HepG2 (cell line): ENCODE results near the gene UBE2Q1. TPM values are rescaled to one million over a fixed set of nuclear protein-coding genes. Genes with fewer than 3 reads are reported as not detected.

Experiments used
- AKAP8 ChIP-seq: sonication (generic); formaldehyde crosslinking; IDR thresholded peaks from 2 replicates; pipeline ENCODE4 v1.5.1; 2020; ENCODE audit warnings: mild to moderate bottlenecking, missing genetic modification reagents
- CBFB ChIP-seq: sonication (generic); formaldehyde crosslinking; IDR thresholded peaks from 2 replicates; pipeline ENCODE4 v1.4.0; 2020; ENCODE audit warnings: missing genetic modification reagents
- GLI4 ChIP-seq: sonication (generic); formaldehyde crosslinking; IDR thresholded peaks from 2 replicates; pipeline ENCODE4 v1.5.1; 2020; ENCODE audit warnings: missing genetic modification reagents, mild to moderate bottlenecking, moderate library complexity, borderline replicate concordance
- HHEX ChIP-seq: IDR thresholded peaks from 2 replicates; pipeline ENCODE4 v1.6.1; 2016; ENCODE audit warnings: control low read depth
- KDM5B ChIP-seq: sonication (generic); formaldehyde crosslinking; IDR thresholded peaks from 2 replicates; pipeline ENCODE4 v1.4.0; 2020; ENCODE audit warnings: missing genetic modification reagents, mild to moderate bottlenecking, borderline replicate concordance
- NR1H2 ChIP-seq: sonication (generic); formaldehyde crosslinking; IDR thresholded peaks from 2 replicates; pipeline ENCODE4 v1.8.1; 2022; ENCODE audit warnings: low read depth, missing genetic modification reagents, borderline replicate concordance
- REXO4 ChIP-seq: sonication (generic); formaldehyde crosslinking; IDR thresholded peaks from 2 replicates; pipeline ENCODE4 v1.8.0; 2022; ENCODE audit warnings: missing genetic modification reagents, mild to moderate bottlenecking, borderline replicate concordance
- ZFAT ChIP-seq: sonication (generic); formaldehyde crosslinking; conservative IDR thresholded peaks from 2 replicates; pipeline ENCODE4 v1.8.1; 2023; ENCODE audit warnings: missing genetic modification reagents, inconsistent platforms
- ZNF383 ChIP-seq: sonication (generic); formaldehyde crosslinking; IDR thresholded peaks from 2 replicates; pipeline ENCODE4 v1.4.0; 2020; ENCODE audit warnings: missing genetic modification reagents, mild to moderate bottlenecking, borderline replicate concordance
- polyA plus RNA-seq, 8 experiments: library from polyadenylated mRNA; depleted of rRNA in 3 of 8; stranded (reverse) in 7 of 8; unstranded in 1 of 8; fragments of >200 nt; fragmentation: Illumina TruSeq in 4 of 8; extraction: Trizol in 4 of 8; gene quantifications; 2 replicates each; pipeline versions ENCODE4 v1.2.1 to v1.2.3, GENCODE V29; 2011 to 2016; ENCODE audit warnings: low read depth in 4 of 8, missing spikeins in 1 of 8, mixed read lengths in 1 of 8; ENCODE audit not compliant: insufficient read depth in 1 of 8
- total RNA-seq, 5 experiments: library from RNA; depleted of rRNA; stranded (reverse); fragments of >200 nt; fragmentation: Illumina TruSeq; extraction: Trizol; gene quantifications; 2 replicates each; pipeline ENCODE4 v1.2.3, GENCODE V29; 2016; ENCODE audit warnings: low read depth in 1 of 5
- TF ChIP-seq, protein P1 (sequence below), 2 experiments: sonication (generic) in 1 of 2; formaldehyde crosslinking in 1 of 2; IDR thresholded peaks; 2 replicates each; pipeline versions ENCODE4 v1.6.1 to v1.9.0; 2014 to 2022; ENCODE audit warnings: antibody characterized with exemption in 1 of 2, borderline replicate concordance in 1 of 2, inconsistent platforms in 1 of 2, low read depth in 1 of 2, missing genetic modification reagents in 1 of 2
- TF ChIP-seq, protein P2 (sequence below): sonication (generic); formaldehyde crosslinking; conservative IDR thresholded peaks from 2 replicates; pipeline ENCODE4 v1.5.0; 2020; ENCODE audit warnings: missing genetic modification reagents
- TF ChIP-seq, protein P3 (sequence below): sonication (generic); formaldehyde crosslinking; IDR thresholded peaks from 2 replicates; pipeline ENCODE4 v1.5.0; 2020; ENCODE audit warnings: mild to moderate bottlenecking, low read depth, missing genetic modification reagents, borderline replicate concordance
- TF ChIP-seq, protein P4 (sequence below): sonication (generic); formaldehyde crosslinking; IDR thresholded peaks from 2 replicates; pipeline ENCODE4 v1.4.0; 2020; ENCODE audit warnings: missing genetic modification reagents
- TF ChIP-seq, protein P5 (sequence below): IDR thresholded peaks from 2 replicates; pipeline ENCODE4 v1.6.1; 2016; ENCODE audit warnings: missing genetic modification reagents, missing compliant biosample characterization

UBE2Q1 gene
- total and polyA plus RNA-seq, 2 of the 13 experiments (the other 11 are each of a cell fraction or from before 2014, with no cell fraction given), result 11.7 to 41.7 TPM

DNA sequence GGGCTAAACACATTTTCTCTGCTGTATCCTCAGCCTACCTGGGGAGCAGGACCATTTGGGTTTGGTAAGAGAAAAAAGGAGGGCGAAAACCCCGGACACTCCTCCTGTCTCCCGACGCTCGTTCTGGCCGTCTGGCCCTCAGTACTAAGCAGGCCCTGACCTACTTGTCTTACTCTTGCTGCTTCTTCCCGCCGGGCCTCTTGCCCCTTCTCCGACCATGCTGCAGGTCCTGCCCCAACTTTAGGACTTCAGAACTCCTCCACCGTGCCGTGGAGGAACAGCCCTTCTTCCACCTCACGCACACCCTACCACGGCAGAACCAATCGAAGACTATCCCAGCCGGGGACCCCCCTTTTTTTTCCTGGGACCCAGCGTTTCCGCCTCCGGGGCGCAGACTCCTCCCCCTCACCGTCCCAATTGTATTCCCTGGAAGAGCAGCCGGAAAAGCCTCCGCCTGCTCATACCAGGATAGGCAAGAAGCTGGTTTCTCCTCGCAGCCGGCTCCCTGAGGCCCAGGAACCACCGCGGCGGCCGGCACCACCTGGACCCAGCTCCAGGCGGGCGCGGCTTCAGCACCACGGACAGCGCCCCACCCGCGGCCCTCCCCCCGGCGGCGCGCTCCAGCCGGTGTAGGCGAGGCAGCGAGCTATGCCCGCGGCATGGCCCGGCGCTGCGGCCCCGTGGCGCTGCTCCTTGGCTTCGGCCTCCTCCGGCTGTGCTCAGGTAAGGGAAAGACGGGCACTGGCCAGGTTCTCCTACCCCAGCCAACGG, 9.1 kb upstream of the UBE2Q1 start, which contains the start of gene CHRNB2 (continued):
- TF ChIP-seq, protein P1, sequence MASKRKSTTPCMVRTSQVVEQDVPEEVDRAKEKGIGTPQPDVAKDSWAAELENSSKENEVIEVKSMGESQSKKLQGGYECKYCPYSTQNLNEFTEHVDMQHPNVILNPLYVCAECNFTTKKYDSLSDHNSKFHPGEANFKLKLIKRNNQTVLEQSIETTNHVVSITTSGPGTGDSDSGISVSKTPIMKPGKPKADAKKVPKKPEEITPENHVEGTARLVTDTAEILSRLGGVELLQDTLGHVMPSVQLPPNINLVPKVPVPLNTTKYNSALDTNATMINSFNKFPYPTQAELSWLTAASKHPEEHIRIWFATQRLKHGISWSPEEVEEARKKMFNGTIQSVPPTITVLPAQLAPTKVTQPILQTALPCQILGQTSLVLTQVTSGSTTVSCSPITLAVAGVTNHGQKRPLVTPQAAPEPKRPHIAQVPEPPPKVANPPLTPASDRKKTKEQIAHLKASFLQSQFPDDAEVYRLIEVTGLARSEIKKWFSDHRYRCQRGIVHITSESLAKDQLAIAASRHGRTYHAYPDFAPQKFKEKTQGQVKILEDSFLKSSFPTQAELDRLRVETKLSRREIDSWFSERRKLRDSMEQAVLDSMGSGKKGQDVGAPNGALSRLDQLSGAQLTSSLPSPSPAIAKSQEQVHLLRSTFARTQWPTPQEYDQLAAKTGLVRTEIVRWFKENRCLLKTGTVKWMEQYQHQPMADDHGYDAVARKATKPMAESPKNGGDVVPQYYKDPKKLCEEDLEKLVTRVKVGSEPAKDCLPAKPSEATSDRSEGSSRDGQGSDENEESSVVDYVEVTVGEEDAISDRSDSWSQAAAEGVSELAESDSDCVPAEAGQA (IDR thresholded peaks at IDR 0.05; ENCODE audit: low read depth), result no peak
- TF ChIP-seq, protein P1 (CRISPR knock-in tag; IDR thresholded peaks at IDR 0.05; ENCODE audit: borderline replicate concordance), result peak; percentile 95
- peak; percentile 59; the same call in 1 of the 2 replicates for TF ChIP-seq CBFB (CRISPR knock-in tag)
- no peak for TF ChIP-seq ZFAT (CRISPR knock-in tag)
- TF ChIP-seq, protein P2, sequence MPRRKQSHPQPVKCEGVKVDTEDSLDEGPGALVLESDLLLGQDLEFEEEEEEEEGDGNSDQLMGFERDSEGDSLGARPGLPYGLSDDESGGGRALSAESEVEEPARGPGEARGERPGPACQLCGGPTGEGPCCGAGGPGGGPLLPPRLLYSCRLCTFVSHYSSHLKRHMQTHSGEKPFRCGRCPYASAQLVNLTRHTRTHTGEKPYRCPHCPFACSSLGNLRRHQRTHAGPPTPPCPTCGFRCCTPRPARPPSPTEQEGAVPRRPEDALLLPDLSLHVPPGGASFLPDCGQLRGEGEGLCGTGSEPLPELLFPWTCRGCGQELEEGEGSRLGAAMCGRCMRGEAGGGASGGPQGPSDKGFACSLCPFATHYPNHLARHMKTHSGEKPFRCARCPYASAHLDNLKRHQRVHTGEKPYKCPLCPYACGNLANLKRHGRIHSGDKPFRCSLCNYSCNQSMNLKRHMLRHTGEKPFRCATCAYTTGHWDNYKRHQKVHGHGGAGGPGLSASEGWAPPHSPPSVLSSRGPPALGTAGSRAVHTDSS, result no peak
- TF ChIP-seq, protein P3, sequence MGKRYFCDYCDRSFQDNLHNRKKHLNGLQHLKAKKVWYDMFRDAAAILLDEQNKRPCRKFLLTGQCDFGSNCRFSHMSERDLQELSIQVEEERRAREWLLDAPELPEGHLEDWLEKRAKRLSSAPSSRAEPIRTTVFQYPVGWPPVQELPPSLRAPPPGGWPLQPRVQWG, result no peak
- TF ChIP-seq AKAP8, result peak; percentile 84; the same call in 1 of the 2 replicates
- TF ChIP-seq KDM5B (CRISPR knock-in tag), result peak; percentile 97
- TF ChIP-seq ZNF383 (CRISPR knock-in tag), result no peak
- TF ChIP-seq, protein P4, sequence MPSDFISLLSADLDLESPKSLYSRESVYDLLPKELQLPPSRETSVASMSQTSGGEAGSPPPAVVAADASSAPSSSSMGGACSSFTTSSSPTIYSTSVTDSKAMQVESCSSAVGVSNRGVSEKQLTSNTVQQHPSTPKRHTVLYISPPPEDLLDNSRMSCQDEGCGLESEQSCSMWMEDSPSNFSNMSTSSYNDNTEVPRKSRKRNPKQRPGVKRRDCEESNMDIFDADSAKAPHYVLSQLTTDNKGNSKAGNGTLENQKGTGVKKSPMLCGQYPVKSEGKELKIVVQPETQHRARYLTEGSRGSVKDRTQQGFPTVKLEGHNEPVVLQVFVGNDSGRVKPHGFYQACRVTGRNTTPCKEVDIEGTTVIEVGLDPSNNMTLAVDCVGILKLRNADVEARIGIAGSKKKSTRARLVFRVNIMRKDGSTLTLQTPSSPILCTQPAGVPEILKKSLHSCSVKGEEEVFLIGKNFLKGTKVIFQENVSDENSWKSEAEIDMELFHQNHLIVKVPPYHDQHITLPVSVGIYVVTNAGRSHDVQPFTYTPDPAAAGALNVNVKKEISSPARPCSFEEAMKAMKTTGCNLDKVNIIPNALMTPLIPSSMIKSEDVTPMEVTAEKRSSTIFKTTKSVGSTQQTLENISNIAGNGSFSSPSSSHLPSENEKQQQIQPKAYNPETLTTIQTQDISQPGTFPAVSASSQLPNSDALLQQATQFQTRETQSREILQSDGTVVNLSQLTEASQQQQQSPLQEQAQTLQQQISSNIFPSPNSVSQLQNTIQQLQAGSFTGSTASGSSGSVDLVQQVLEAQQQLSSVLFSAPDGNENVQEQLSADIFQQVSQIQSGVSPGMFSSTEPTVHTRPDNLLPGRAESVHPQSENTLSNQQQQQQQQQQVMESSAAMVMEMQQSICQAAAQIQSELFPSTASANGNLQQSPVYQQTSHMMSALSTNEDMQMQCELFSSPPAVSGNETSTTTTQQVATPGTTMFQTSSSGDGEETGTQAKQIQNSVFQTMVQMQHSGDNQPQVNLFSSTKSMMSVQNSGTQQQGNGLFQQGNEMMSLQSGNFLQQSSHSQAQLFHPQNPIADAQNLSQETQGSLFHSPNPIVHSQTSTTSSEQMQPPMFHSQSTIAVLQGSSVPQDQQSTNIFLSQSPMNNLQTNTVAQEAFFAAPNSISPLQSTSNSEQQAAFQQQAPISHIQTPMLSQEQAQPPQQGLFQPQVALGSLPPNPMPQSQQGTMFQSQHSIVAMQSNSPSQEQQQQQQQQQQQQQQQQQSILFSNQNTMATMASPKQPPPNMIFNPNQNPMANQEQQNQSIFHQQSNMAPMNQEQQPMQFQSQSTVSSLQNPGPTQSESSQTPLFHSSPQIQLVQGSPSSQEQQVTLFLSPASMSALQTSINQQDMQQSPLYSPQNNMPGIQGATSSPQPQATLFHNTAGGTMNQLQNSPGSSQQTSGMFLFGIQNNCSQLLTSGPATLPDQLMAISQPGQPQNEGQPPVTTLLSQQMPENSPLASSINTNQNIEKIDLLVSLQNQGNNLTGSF (CRISPR knock-in tag), result peak; percentile 96
- TF ChIP-seq, protein P5, sequence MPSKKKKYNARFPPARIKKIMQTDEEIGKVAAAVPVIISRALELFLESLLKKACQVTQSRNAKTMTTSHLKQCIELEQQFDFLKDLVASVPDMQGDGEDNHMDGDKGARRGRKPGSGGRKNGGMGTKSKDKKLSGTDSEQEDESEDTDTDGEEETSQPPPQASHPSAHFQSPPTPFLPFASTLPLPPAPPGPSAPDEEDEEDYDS (CRISPR knock-in tag), result peak; percentile 43; the same call in 1 of the 2 replicates
- no peak for TF ChIP-seq NR1H2 (CRISPR knock-in tag)
- no peak for TF ChIP-seq HHEX (CRISPR knock-in tag)
- TF ChIP-seq GLI4 (CRISPR knock-in tag), result peak; percentile 94; the same call in 1 of the 2 replicates
- peak; percentile 82; the same call in 1 of the 2 replicates for TF ChIP-seq REXO4
